Stimulated activated CD4-positive, alpha-beta T cell treated with anti-CD3 and anti-CD28 coated beads, Interleukin-4, amount 100 ng/mL, for 4 hours (primary cell): Measurements from ENCODE around the gene ADAMTS20.

Source experiments
- DNase-seq, 2 experiments: peaks; one replicate each; pipeline ENCODE4 v3.0.0-alpha.2; 2020

ADAMTS20 gene

GRCh38 chr12:43312991-43313505 lies 239.0 kb downstream of the ADAMTS20 start:
- DNase-seq = no peak

DNA sequence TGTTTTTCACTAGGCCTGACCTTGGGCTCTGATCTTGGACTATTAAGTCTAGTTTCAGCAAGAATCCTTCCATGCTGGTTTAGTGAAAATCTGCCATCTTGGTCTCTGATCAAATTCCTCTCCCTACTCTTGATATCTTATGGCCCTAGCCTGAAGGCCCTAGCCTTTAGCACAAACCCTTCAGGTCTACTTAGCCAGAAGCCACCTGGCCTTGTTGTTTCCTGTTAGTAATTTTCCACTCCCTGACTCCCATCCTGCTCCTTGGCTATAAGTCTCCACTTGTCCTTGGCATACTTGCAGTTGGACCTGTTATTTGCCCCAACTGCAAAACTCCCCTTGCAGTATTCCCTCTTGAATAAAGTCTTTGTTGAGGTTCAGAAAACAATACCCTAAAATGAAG lies 241.4 kb downstream of the ADAMTS20 start:
- DNase-seq = no peak

DNA sequence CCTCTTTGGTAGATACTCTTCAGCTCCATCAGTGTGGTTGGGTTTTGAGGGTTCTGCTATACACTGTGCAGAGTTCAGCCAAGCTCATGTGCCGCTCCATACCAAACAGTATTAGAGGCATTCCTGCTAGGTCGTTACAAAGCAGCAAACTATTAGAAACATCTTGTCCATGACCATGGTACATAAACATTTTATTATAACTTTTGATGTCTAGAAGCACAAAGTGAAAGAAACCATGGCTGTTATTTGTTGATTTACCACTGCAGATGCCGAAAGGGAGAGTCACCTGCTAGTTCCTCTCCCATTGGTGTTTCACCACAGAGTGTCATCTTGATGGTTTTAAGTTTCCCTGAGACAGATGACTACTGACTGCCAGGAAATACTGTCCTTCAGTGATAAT lies 242.0 kb downstream of the ADAMTS20 start:
- no peak for DNase-seq

GRCh38 chr12:43308776-43309175 lies 243.2 kb downstream of the ADAMTS20 start:
- DNase-seq = no peak

GRCh38 chr12:43307126-43307525 lies 244.9 kb downstream of the ADAMTS20 start:
- no peak for DNase-seq

- DNase-seq = no peak
Observed at GRCh38 chr12:43306066-43306465, 245.9 kb downstream of the ADAMTS20 start.

DNA sequence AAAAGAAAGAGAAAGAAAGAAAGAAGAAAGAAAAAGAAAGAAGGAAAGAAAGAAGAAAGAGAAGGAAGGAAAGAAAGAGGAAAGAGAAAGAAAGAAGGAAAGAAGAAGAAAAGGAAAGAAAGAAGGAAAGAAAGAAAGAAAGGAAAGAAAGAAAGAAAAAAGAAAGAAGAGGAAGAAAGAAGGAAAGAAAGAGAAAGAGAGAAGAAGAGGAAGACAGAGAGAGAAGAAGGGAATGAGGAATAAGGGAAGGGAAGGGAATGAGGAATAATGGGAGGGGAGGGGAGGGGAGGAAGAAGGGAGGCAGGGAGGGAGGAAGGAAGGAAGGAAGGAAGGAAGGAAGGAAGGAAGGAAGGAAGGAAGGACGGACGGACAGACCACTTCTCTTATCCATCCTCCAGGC lies 246.9 kb downstream of the ADAMTS20 start:
- DNase-seq = no peak
